OCI-LY7 (cell line): ENCODE data around the gene ST6GALNAC2. TPM values are rescaled to one million over a fixed set of nuclear protein-coding genes. Genes with fewer than 3 reads are reported as not detected.
"Not testable (repeated sequence)": the region's sequence is repeated elsewhere in the genome, so short reads cannot be mapped to it uniquely, and the experiment has no call there.

Experiments
- BruUV-seq: library from RNA; stranded (reverse); fragments of 400-500 nt; replicated peaks from 2 replicates; lab custom pipeline; 2021; lab: Mats Ljungman, UMichigan
- CTCF ChIA-PET: fragments of 300-600 bp; sonication (Branson Sonifier 250); formaldehyde crosslinking; loops from one replicate; lab custom pipeline; 2022; ENCODE audit warnings: antibody characterized with exemption; ENCODE audit not compliant: unreplicated experiment; lab: Charles Lee
- POLR2A ChIA-PET: fragments of 300-600 bp; sonication (Branson Sonifier 250); formaldehyde crosslinking; loops from one replicate; lab custom pipeline; 2022; ENCODE audit warnings: antibody characterized with exemption; lab: Charles Lee
- DNase-seq: peaks from one replicate; pipeline ENCODE4 v3.0.0-alpha.2; 2015; ENCODE audit warnings: low spot score
- H2AFZ ChIP-seq: fragments of 200-600 bp; sonication (generic), shearing (Covaris generic); 2 replicates; pipeline ENCODE4 v1.6.1; 2014; ENCODE audit warnings: mild to moderate bottlenecking, antibody characterized with exemption, low read length, moderate library complexity
- H3K27ac ChIP-seq: fragments of 200-600 bp; sonication (generic); 2 replicates; pipeline ENCODE4 v1.5.1; 2014; ENCODE audit warnings: mixed run types, low read depth, mild to moderate bottlenecking, moderate library complexity, low read length, inconsistent platforms; ENCODE audit not compliant: poor library complexity, severe bottlenecking
- H3K36me3 ChIP-seq: fragments of 200-600 bp; sonication (generic); 2 replicates; pipeline ENCODE4 v1.6.1; 2014; ENCODE audit warnings: mild to moderate bottlenecking, antibody characterized with exemption, low read length, moderate library complexity, mixed read lengths; ENCODE audit not compliant: insufficient read depth
- H3K4me1 ChIP-seq: fragments of 200-600 bp; sonication (generic); 2 replicates; pipeline ENCODE4 v1.5.1; 2014; ENCODE audit warnings: mild to moderate bottlenecking, low read length; ENCODE audit not compliant: insufficient read depth, poor library complexity, severe bottlenecking
- H3K4me2 ChIP-seq: fragments of 200-600 bp; sonication (generic); 2 replicates; pipeline ENCODE4 v1.6.1; 2014; ENCODE audit warnings: mild to moderate bottlenecking, low read length
- H3K4me3 ChIP-seq: fragments of 200-600 bp; sonication (generic); 2 replicates; pipeline ENCODE4 v1.5.1; 2014; ENCODE audit warnings: mild to moderate bottlenecking, low read depth, low read length; ENCODE audit not compliant: poor library complexity, severe bottlenecking
- H3K79me2 ChIP-seq: fragments of 200-600 bp; sonication (generic); 2 replicates; pipeline ENCODE4 v1.6.1; 2016; ENCODE audit warnings: low read depth, mild to moderate bottlenecking, low read length, moderate library complexity, mixed read lengths; ENCODE audit not compliant: insufficient read depth
- H3K9me2 ChIP-seq: fragments of 200-600 bp; sonication (generic); 2 replicates; pipeline ENCODE4 v1.6.1; 2016; ENCODE audit warnings: mild to moderate bottlenecking, low read length, mixed read lengths; ENCODE audit not compliant: insufficient read depth
- H3K9me3 ChIP-seq: fragments of 200-600 bp; sonication (generic); 2 replicates; pipeline ENCODE4 v1.6.1; 2014; ENCODE audit warnings: mild to moderate bottlenecking, mixed run types, low read length, mixed read lengths
- H4K20me1 ChIP-seq: fragments of 200-600 bp; sonication (generic); 2 replicates; pipeline ENCODE4 v1.6.1; 2014; ENCODE audit warnings: mild to moderate bottlenecking, antibody characterized with exemption, low read length, moderate library complexity, mixed read lengths; ENCODE audit not compliant: insufficient read depth
- CTCF ChIP-seq: fragments of 200-600 bp; sonication (generic); conservative IDR thresholded peaks from 2 replicates; pipeline ENCODE4 v1.5.1; 2014; ENCODE audit warnings: mild to moderate bottlenecking, antibody characterized with exemption, low read length, moderate library complexity, mixed read lengths
- EZH2phosphoT487 ChIP-seq: fragments of 200-600 bp; sonication (generic); IDR thresholded peaks from 2 replicates; pipeline ENCODE4 v1.6.1; 2018; ENCODE audit warnings: low read depth, borderline replicate concordance, mild to moderate bottlenecking, mixed run types, antibody characterized with exemption, low read length, moderate library complexity, mixed read lengths
- intact Hi-C: fragments of 100-400 bp; cut with micrococcal nuclease; formaldehyde crosslinking; loops from one replicate; pipeline ENCODE4 v1.10.0; 2022; ENCODE audit not compliant: unreplicated experiment
- total RNA-seq, 2 experiments: library from RNA; depleted of rRNA in 1 of 2; stranded (reverse); fragments of >200 nt in 1 of 2; shearing (Covaris generic) in 1 of 2; gene quantifications; 2 replicates each; pipeline ENCODE4 v1.2.3, GENCODE V29; 2014 to 2022

ST6GALNAC2 gene
- total RNA-seq, 2 experiments from 2014 or later, result not detected

DNA sequence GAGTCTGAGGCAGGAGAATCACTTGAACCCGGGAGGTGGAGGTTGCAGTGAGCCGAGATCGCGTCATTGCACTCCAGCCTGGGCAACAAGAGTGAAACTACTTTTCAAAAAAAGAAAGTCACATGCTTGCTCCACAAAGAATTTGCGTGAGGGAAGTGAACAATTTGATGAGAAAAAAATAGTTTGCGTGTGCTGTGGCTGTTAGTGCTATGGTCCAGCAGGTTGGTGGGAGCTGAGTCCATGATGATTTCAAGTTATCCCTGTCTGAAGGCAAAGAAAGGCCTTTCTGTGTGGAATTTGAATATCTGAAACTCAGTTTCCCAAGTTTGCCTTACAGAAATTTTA is 24.8 kb downstream of the ST6GALNAC2 start:
- peak overlapping the region; percentile 77 for H3K4me3 ChIP-seq
- DNase-seq, result no peak
- H3K36me3 ChIP-seq, result peaks cover 74% of the 10 kb centered on the region
- peak overlapping the region; percentile 28 for H3K27ac ChIP-seq
- peaks cover 63% of the 10 kb centered on the region for H3K79me2 ChIP-seq
- H3K9me2 ChIP-seq, result no peaks in the 10 kb centered on the region
- H3K4me2 ChIP-seq, result peak overlapping the region; percentile 84
- intact Hi-C loops, result no loop called here
- H3K9me3 ChIP-seq, result no peaks in the 10 kb centered on the region
- TF ChIP-seq EZH2phosphoT487 (no peak), CTCF (no peak)
- peaks cover 49% of the 10 kb centered on the region for H3K4me1 ChIP-seq
- CTCF ChIA-PET, result no interaction called here
- BruUV-seq, result no TSS peak
- no peak overlapping the region for H2AFZ ChIP-seq
- H4K20me1 ChIP-seq, result peaks cover 40% of the 10 kb centered on the region
- POLR2A ChIA-PET, result interaction anchor here (1.0 to 5.4 kb wide), 2 partner anchors 15 to 32 kb away, joined by 3 to 53 read pairs; no protein-coding TSS in a partner anchor

DNA sequence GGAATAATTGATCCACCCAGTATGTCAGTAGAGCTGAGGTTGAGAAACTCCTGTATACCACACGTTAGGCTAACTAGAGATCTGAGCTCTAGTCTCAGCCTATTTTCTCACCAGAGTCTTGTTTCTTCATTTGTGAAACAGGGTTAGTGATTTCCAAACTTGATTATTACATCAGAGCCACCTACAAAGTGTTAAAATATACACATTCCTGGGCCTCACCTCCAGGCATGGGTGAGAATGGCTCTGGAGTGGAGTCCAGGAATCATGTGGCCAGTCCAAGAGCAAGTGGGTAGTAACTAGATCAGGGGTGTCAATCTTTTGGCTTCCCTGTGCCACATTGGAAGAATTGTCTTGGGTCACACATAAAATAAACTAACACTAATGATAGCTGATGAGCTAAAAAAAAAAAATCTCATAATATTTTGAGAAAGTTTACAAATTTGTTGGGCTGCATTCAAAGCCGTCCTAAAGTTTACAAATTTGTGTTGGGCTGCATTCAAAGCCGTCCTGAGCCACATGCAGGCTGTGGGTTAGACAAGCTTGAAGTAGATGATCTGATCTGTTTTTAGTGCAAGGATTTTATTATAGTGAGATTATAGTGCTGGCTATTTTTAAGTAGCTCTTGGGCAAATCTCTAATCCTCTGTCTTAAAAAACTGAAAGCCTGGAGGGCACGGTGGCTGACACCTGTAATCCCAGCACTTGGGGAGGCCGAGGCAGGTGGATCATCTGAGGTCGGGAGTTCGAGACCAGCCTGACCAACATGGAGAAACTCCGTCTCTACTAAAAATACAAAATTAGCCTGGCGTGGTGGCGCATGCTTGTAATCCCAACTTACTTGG is 25.4 kb downstream of the ST6GALNAC2 start:
- BruUV-seq, result TSS peak; percentile 1
- POLR2A ChIA-PET, result interaction anchor here (0.9 to 5.4 kb wide), 4 partner anchors 15 to 142 kb away, joined by 3 to 53 read pairs (median 3); no protein-coding TSS in a partner anchor
- Histone ChIP-seq H3K9me2 (no peaks in the 10 kb centered on the region), H4K20me1 (peaks cover 34% of the 10 kb centered on the region), H3K4me2 (peak overlapping the region; percentile 84), H3K4me1 (peaks cover 44% of the 10 kb centered on the region), H3K79me2 (peaks cover 63% of the 10 kb centered on the region), H3K9me3 (no peaks in the 10 kb centered on the region), H3K4me3 (peak overlapping the region; percentile 77), H3K27ac (peak overlapping the region; percentile 1), H3K36me3 (peaks cover 68% of the 10 kb centered on the region), H2AFZ (no peak overlapping the region)
- DNase-seq, result no peak
- CTCF ChIA-PET, result interaction anchor here (0.5 to 1.1 kb wide), 3 partner anchors 33 to 500 kb away, joined by 3 to 4 read pairs (median 3); no protein-coding TSS in a partner anchor
- intact Hi-C loops, result no loop called here
- TF ChIP-seq EZH2phosphoT487 (no peak), CTCF (no peak)

GRCh38 chr17:76559460-76559859 is 26.2 kb downstream of the ST6GALNAC2 start:
- Histone ChIP-seq H3K4me2 (peak overlapping the region; percentile 84), H3K27ac (peak overlapping the region; percentile 59), H3K4me1 (peaks cover 42% of the 10 kb centered on the region), H4K20me1 (peaks cover 33% of the 10 kb centered on the region), H3K79me2 (peaks cover 63% of the 10 kb centered on the region), H3K36me3 (peaks cover 60% of the 10 kb centered on the region), H3K4me3 (peak overlapping the region; percentile 77)
- ChIA-PET POLR2A (interaction anchor here (0.6 to 5.4 kb wide), 4 partner anchors 31 to 217 kb away, joined by 3 to 53 read pairs (median 4); no protein-coding TSS in a partner anchor), CTCF (interaction anchor here (1.1 kb wide), 1 partner anchor 32 kb away, joined by 3 read pairs; no protein-coding TSS in a partner anchor)
- not testable (repeated sequence) for BruUV-seq, H2AFZ ChIP-seq, H3K9me3 ChIP-seq, H3K9me2 ChIP-seq, DNase-seq
- intact Hi-C loops, result loop anchor here (5.0 kb wide), 1 partner anchor 113 kb away; no protein-coding TSS in a partner anchor
